ENCODE measurements around the gene MYL3. TPM values are rescaled to one million over a fixed set of nuclear protein-coding genes. Genes with fewer than 3 reads are reported as not detected.
"Not testable (repeated sequence)": the region's sequence is repeated elsewhere in the genome, so short reads cannot be mapped to it uniquely, and the experiment has no call there.

Gene MYL3
- total RNA-seq, 1 experiment from 2014 or later, result not detected

DNA sequence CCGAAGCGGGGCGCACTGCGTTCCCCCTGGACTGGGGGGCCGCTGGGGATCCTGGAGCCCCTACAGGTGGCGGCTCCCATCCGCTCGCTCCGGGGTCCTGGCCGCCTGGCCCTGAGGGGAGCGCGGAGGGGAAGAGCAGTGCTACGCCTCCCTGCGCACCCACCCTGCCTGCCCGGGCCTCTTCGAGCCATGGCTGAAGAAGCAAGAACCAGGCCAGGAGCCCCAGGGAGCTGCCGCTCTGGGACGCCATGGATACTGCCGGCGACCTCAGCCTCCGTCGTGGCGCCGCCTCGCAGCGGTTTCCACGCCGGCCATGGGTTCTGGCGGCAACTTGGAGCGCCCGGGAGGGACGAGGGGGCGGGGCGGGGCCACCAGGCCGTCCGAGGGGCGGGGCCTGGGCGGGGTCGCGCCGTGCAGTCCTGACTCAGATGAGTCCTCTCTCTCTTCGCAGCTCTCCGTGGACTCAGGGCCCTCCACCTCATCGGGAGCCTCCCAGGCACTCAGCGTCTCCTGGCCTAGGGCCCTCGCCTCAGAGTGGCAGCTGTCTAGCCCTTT is 50.9 kb downstream of the MYL3 start:
- Histone ChIP-seq H3K4me3 (no peak overlapping the region), H3K9me3 (ENCODE audit: insufficient read depth, low read depth) (no peaks in the 10 kb centered on the region), H3K4me2 (no peak overlapping the region), H2AFZ (no peak overlapping the region), H3F3A (ENCODE audit: insufficient read depth, low read depth) (no peaks in the 10 kb centered on the region), H3K27me3 (ENCODE audit: insufficient read depth, low read depth) (no peaks in the 10 kb centered on the region), H3K9me2 (ENCODE audit: insufficient read depth) (no peaks in the 10 kb centered on the region), H4K20me1 (ENCODE audit: insufficient read depth) (no peaks in the 10 kb centered on the region), H3K4me1 (replicated peaks; ENCODE audit: insufficient read depth) (no peaks in the 10 kb centered on the region), H3K27ac (no peak overlapping the region), H3K36me3 (ENCODE audit: low read depth) (no peaks in the 10 kb centered on the region), H3K79me2 (ENCODE audit: low read depth) (no peaks in the 10 kb centered on the region)
- intact Hi-C loops (cut with micrococcal nuclease; ENCODE audit: unreplicated experiment), result no loop called here
- TF ChIP-seq EZH2 (IDR thresholded peaks at IDR 0.05; ENCODE audit: low read depth), result no peak
- DNase-seq, result peak in 1 of 2 experiments; percentile 63
- CTCF ChIA-PET, result interaction anchor here (0.6 kb wide), 1 partner anchor 840 kb away, joined by 5 read pairs; no protein-coding TSS in a partner anchor
- BruUV-seq (replicated peaks), result no TSS peak
- POLR2A ChIA-PET (ENCODE audit: unreplicated experiment), result interaction anchor here (0.5 kb wide), 1 partner anchor 421 kb away, joined by 10 read pairs; no protein-coding TSS in a partner anchor

DNA sequence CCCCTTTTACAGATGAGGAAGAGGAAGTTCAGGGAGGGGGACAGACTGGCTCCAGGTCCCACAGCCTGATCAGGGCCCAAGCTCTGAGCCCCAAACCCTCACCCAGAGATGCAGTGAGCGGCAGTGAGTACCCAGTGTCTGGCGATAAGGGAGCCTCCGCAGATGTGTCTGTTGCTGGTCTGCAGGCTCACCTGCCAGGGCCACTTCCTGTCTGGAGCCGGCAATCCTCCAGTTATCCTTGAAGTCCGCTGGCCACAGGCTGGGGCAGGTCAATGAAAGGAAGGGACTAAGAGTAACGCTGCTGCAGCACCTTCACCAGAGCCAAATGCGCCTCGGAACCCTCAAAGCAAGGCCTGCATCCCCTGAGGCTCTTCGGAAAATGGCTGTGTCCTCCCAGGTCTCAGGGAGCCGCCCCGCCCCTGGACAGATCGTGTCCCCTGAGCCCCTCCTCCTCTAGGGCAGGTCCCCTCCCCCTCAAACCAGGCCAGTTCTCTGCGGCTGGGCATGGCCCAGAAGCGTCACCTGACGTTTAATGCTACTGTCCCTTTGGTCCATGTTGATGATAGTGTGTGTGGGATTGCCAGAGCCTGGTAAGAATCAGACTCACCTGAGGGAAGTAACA is 51.5 kb downstream of the MYL3 start:
- no peaks in the 10 kb centered on the region for H3K36me3 ChIP-seq (ENCODE audit: low read depth)
- ChIA-PET POLR2A (ENCODE audit: unreplicated experiment) (interaction anchor here (0.5 kb wide), 1 partner anchor 421 kb away, joined by 10 read pairs; no protein-coding TSS in a partner anchor), CTCF (interaction anchor here (0.6 kb wide), 1 partner anchor 839 kb away, joined by 5 read pairs; no protein-coding TSS in a partner anchor)
- intact Hi-C loops (cut with micrococcal nuclease; ENCODE audit: unreplicated experiment), result no loop called here
- BruUV-seq (replicated peaks), result no TSS peak
- no peaks in the 10 kb centered on the region for H4K20me1 ChIP-seq (ENCODE audit: insufficient read depth)
- no peak overlapping the region for H3K4me2 ChIP-seq
- no peak overlapping the region for H3K27ac ChIP-seq
- H2AFZ ChIP-seq, result no peak overlapping the region
- no peaks in the 10 kb centered on the region for H3K4me1 ChIP-seq (replicated peaks; ENCODE audit: insufficient read depth)
- no peaks in the 10 kb centered on the region for H3F3A ChIP-seq (ENCODE audit: insufficient read depth, low read depth)
- no peak overlapping the region for H3K4me3 ChIP-seq
- no peaks in the 10 kb centered on the region for H3K9me3 ChIP-seq (ENCODE audit: insufficient read depth, low read depth)
- H3K9me2 ChIP-seq (ENCODE audit: insufficient read depth), result no peaks in the 10 kb centered on the region
- peak in 1 of 2 experiments; percentile 48 for DNase-seq
- H3K27me3 ChIP-seq (ENCODE audit: insufficient read depth, low read depth), result no peaks in the 10 kb centered on the region
- TF ChIP-seq, protein P1, sequence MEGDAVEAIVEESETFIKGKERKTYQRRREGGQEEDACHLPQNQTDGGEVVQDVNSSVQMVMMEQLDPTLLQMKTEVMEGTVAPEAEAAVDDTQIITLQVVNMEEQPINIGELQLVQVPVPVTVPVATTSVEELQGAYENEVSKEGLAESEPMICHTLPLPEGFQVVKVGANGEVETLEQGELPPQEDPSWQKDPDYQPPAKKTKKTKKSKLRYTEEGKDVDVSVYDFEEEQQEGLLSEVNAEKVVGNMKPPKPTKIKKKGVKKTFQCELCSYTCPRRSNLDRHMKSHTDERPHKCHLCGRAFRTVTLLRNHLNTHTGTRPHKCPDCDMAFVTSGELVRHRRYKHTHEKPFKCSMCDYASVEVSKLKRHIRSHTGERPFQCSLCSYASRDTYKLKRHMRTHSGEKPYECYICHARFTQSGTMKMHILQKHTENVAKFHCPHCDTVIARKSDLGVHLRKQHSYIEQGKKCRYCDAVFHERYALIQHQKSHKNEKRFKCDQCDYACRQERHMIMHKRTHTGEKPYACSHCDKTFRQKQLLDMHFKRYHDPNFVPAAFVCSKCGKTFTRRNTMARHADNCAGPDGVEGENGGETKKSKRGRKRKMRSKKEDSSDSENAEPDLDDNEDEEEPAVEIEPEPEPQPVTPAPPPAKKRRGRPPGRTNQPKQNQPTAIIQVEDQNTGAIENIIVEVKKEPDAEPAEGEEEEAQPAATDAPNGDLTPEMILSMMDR (conservative IDR thresholded peaks at IDR 0.05), result no peak
- TF ChIP-seq EZH2 (IDR thresholded peaks at IDR 0.05; ENCODE audit: low read depth), result no peak
- H3K79me2 ChIP-seq (ENCODE audit: low read depth), result no peaks in the 10 kb centered on the region

DNA sequence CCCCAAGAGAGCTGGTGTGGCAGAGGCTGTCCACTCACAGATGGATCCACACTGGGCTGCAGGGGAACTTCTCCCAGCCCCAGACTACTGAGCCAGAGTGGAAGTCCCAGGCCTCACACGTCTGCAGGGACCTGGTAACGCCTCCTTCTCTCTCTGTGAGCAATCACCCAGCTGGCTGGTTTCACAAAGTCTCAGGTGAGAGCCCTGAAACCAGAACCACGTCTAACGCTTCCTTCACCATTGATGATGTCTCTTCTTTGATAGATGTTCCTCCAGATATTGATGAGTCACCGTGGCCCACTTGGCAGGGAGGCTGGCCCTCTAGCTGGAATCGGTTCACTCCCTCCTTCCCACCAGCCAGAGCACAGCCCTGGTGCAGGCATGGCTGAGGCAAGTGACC is 54.5 kb downstream of the MYL3 start:
- H3K4me3 ChIP-seq; H3F3A ChIP-seq (ENCODE audit: insufficient read depth, low read depth); intact Hi-C loops (cut with micrococcal nuclease; ENCODE audit: unreplicated experiment); DNase-seq; H3K4me2 ChIP-seq; H4K20me1 ChIP-seq (ENCODE audit: insufficient read depth); H3K9me3 ChIP-seq (ENCODE audit: insufficient read depth, low read depth); H3K9me2 ChIP-seq (ENCODE audit: insufficient read depth); H2AFZ ChIP-seq; H3K4me1 ChIP-seq (replicated peaks; ENCODE audit: insufficient read depth); BruUV-seq (replicated peaks); H3K36me3 ChIP-seq (ENCODE audit: low read depth); H3K79me2 ChIP-seq (ENCODE audit: low read depth); H3K27ac ChIP-seq; CTCF ChIA-PET; H3K27me3 ChIP-seq (ENCODE audit: insufficient read depth, low read depth); POLR2A ChIA-PET (ENCODE audit: unreplicated experiment): not testable (repeated sequence)

Other genes starting within 250 kb of the MYL3 start
- gene ALS2CL, start 169.8 kb downstream of the MYL3 start, total RNA-seq (2021), result 67.5 and 71.6 TPM in 2 replicates
- gene TMIE, start 162.1 kb downstream of the MYL3 start, total RNA-seq (2021), result 6.0 and 6.5 TPM in 2 replicates
- gene PRSS50, start 145.6 kb downstream of the MYL3 start, total RNA-seq (2021), result 0.48 and 0.50 TPM in 2 replicates
- gene PTH1R, start 14.3 kb upstream of the MYL3 start, total RNA-seq (2021), result not detected in 2 replicates
- 39.3 and 43.1 TPM in 2 replicates for gene CCDC12, start 113.3 kb upstream of the MYL3 start, total RNA-seq (2021)
- 69.7 and 81.0 TPM in 2 replicates for gene NBEAL2, start 116.2 kb upstream of the MYL3 start, total RNA-seq (2021)